ENCODE results near the gene NME4.

NME4 gene

DNA sequence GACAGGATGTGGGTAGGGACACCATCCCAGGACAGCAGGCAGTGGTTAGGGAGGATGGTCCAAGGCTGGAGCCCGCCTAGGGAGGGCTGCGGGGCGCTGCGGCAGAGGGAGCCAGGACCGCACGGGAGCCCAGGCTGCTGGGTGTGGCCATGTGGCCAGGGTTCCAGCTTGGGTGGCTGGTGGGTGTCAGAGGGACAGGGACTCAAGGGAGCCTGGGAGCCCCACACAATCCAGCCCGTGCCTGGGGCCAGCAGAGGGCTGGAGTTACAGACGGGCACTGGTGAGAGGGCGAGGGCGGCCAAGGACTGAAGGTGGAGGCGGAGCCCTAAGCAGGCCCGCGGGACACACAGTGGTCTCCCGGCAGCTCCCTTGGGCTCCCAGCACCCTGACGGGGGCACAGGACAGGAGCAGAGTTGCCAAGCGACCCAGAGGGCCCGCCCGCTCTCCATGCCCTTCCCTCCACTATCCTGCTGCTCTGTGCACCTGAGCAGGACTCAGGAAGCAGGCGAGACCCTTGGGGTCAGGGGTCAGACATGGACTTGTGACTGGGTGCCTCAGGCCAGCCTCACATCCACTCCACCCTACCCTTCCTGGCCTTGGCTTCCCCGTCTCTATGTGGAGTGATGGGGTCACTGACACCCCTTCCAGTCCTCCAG, 33.8 kb upstream of the NME4 start:
- no peak for DNase-seq (ENCODE audit: low read depth in 2 of 3, low spot score in 2 of 3)

DNA sequence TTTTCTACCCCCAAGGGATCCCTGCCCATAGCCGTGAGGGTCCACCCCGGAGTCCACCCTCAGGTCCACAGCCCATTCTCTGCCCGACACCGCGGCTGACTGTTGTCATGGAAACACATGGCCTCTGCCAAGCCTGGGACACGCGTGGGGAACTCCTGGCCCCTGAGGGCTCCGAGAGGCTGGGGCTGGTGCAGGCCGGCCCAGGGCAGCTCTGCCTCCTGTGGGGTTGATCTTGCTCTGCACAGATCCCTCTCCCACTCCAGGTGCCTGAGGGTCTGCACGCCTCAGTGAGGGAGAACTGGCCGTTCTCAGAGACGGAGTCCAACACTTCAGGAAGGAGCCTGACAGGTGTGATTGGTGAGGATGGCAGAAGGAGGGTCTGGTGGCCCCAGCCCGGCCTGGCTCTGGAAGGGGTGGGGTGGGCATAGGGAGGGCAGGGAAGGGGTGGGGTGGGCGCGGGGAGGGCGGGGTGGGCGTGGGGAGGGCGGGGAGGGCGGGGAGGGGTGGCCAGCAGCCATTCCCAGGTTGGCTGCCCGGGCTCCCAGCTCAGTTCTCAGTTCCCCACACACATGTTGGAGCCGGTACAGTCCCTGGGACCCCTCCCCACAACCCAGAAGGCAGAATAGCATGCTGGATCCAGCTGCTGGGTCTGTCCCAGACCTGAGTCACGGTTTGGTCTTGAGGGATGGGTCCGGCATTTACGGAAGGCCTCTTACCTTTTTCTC, 33.1 kb upstream of the NME4 start:
- no peak for DNase-seq (ENCODE audit: low read depth in 2 of 3, low spot score in 2 of 3)

DNA sequence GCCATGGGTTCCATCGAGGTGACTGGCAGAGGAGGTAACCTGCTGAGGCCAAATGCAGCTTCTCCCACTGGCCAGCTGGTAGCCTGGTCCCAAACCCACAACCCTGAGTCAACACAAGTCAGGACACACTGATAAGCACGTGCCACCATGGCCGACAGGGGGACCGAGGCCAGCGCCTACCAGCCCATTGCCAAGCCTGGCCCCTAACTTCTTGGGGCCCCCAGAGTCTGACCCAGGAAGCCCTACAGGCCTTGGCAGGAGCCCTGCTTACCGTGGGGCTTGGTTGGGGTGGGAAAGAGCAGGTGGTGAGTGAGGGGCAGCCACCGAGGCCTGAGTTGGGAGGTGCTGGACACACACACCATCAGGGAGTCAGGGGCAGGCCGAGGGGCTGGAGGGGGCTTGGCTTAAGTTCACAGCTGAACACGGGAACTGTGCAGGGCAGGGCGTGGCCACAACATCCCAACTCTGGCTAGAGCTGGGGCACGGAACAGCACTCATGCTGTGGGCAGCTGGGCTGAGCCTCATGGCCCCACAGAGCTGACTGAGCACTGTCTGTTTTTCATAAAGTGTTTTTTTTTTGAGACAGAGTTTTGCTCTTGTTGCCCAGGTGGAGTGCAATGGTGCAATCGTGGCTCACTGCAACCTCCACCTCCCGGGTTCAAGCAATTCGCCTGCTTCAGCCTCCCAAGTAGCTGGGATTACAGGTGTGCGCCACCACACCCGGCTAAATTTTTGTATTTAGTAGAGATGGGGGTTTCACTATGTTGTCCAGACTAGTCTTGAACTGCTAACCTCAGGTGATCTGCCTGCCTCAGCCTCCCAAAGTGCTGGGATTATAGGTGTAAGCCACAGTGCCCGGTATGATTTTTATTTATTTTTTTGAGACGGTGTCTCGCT, 32.2 kb upstream of the NME4 start:
- no peak for DNase-seq (ENCODE audit: low read depth in 2 of 3, low spot score in 2 of 3)

DNA sequence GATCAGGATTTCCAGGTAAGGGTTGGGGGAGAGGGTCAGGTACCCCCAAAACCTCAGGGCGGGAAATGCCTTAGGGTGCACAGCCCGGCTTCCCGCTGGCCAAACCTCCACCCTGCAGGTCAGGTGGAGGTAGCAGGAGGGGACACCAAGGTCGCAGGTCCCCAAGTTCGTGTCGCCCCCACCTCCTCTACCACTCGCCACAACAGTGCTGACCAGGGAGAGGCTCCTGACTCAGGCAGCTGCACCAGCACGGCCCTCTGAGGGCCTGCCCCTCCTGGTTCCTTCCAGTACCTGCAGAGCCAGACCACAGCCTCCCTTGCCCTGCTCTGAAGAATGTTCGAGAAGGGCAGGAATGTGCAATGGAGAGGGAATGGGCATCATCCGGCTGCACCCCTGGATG, 30.5 kb upstream of the NME4 start:
- DNase-seq (ENCODE audit: low read depth in 2 of 3, low spot score in 2 of 3), result no peak

DNA sequence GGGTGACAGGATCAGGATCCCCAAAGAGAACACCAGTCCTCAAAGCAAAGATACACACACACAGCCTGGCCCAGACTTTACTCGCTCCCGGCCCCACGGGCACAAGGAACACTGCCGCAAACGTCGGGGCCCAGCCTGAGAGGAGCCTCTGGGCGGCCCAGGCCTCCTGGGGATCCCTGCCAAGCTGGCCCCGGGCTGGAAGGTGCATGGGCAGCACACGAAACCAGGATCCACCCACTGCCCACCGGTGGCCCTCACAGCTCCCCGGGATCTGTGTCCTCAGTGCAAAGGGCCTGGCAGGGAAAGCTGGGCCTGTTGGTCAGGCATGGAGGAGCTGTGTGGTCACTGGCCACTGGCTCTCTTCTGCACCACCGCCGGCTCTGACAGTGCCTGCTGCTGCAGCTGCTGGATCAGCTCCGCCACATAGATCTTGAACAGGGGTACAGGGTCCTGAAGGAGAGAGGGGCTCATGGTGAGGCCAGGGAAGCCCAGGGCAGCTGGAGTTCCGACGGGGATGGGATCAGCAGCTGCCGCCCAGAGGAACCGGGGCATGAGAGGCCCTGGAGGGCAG, 29.6 kb upstream of the NME4 start:
- DNase-seq (ENCODE audit: low read depth in 2 of 3, low spot score in 2 of 3), result no peak

DNA sequence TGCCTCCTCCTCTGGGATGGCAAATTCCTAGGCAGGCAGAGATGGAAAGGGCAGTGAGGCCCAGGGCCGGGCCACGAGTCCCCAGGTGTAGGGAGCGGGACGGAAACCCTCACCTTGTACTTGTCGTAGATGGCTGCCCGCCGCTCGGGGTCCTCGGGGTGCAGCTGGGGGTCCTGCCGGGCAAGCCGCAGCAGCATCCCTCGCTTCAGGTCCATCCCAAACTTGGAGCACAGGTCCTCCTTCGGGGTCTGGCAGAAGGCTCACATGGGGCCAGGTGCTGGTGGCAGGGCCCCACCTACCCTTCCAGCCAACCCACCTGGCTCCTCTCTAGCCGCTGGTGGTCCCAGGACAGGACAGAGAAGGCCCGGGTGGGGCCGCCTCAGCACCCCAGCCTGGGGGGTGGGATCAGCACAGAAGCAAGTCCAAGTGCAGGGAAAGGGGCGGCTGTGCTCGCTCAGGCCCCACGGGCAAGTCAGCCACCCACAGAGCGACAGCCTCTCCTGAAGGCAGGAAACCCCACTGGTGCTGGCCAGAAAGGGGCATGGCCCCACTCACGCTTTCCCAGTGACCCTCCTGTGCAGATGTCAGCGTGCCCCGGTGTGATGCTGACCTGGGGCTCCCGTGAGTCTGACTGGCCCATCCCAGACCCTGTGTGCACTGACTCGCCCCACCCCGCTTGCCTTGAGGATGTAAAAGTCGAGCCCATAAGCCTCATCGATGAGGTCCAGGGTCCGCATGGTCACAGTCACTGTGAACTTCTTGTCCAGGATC, 28.4 kb upstream of the NME4 start:
- no peak for DNase-seq (ENCODE audit: low read depth in 2 of 3, low spot score in 2 of 3)

DNA sequence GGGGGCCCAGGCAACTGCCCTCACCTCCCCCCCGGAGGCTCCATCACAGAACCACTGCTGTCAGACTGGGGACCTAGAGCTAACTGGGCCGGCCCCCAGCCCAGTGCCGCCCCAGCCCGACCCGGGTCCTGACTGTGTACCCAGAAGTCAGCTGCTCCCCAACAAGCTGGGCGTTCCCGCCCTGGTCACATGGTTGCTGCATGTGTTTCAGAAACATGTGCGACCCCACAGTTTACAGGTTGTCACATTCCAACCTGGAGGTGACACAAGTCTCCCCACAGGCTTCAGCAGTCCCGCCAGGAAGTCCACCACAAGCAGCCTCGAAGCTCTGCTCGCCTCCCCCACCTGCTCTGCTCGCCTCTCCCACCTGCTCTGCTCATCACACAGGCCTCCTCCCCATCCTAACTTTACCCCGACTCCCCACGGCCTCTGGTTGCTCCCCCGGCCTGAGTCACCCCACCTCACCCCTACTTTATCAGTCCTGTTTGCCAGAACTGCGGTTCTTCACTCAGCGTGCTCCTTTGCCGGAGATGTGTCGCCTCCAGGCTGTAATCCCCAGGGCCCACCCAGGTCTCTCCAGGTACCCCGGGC, 27.6 kb upstream of the NME4 start:
- DNase-seq (ENCODE audit: low read depth in 2 of 3, low spot score in 2 of 3), result no peak

DNA sequence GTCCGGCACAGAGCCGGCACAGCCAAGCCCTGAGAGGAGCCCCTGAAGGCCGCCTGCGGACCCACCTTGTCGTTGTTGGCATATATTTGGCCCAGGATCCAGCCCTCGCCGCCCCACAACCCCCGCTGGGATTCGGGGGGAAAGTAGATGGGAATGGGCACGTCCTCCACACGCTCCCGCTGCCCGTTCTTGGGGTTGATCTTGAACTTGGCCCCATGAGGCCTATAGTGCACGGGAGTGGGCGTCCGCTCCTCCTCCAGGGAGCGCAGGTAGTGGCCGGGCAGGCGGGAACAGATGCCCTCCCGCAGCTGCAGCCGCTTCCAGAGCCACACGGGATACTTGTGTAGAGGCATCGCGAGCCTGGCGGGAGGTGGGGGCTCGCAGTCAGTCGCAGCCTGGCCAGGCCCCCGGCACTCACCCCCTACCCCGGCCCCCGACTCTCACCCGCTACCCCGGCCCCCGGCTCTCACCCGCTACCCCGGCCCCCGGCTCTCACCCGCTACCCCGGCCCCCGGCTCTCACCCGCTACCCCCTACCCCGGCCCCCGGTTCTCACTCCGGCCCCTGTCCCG, 27.0 kb upstream of the NME4 start:
- no peak for DNase-seq (ENCODE audit: low read depth in 2 of 3, low spot score in 2 of 3)

DNA sequence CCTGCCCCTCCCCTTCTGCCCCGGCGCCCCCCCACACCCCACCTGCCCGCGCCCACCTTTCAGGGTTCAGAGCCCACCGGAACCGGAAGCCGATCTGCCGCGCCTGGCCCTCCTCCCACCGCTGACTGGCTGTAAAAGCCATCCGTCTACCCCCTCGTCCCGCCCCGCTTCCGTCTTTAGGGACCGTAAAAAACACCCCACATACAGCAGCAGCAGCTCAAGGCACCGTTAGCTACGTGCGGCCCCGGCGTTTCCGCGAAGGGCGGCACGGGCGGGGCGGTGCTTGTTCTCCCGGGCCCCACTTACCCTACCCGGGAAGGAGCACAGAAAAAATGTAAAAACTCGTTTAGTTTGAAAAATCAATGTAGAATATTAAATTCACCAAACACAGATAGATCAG, 26.6 kb upstream of the NME4 start, which contains the start of gene MRPL28:
Gene MRPL28 (minus strand): TSS at position 96 of the 400 bp plus-strand sequence. CDS start 320 bp downstream, outside the sequence.
- peak; percentile 83 to 86 (median 83) for DNase-seq (ENCODE audit: low read depth in 2 of 3, low spot score in 2 of 3)

DNA sequence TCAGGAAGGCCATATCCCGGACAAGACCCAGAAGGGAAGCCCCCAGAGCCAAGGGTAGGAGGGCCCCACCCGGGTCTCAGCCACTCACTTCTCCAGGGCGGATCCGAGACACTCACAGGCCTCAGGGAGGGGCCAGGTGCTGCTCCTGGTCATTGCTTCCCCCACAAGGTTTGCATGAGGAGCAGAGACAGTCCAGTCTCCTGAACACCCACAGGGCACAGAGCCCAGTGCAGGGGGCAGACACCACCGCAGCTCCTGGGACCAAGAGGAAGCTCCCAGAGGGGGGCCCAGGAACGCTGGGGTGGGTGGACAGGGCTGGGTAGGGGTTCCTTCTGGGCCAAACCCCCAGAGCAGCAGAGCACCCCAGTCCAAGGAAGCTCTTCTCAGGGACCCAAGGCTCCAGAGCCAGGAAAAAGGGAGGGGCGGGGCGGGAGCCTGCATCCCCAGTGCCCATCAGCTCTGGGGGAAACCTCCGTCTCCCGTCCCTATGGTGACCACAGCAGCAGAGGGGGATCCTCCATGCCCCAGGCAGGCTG, 26.0 kb upstream of the NME4 start:
- no peak for DNase-seq (ENCODE audit: low read depth in 2 of 3, low spot score in 2 of 3)

DNA sequence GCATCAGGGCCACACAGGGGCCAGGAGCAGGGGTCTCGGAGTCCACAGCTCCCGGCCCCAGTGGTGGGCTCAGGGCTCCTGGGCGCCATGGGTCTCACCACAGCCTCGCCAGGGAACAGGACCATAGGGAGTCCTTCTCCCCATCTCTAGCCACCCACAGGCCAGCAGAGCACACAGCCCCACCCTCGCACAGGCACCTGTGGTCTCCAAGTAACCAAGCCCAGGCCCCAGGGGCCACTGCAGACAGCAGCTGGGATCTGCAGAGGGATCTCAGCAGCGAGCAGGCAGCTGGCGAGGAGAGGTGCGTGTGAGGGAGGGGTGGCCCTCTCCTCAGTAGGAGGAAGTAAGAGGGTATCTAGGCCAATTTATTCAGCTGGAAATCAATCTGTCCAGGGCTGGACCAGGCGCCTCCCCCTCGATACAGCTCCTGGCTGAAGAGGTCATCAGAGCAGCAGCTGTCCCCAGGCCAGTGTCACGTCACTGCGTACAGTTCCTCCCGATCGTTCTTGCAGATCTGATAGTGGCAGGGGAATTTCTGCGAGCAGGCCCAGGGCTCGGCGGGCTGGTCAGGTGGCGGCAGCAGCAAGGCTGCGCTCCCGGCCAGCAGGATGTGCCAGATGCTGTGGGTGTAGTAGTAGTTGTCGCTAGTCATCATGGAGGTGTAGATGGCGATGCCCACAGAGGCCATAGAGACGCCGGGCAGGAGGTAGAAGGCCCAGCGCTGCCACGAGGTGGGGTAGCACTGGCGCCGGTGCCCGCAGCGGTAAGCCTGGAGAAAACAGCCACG, 25.3 kb upstream of the NME4 start:
- DNase-seq (ENCODE audit: low read depth in 2 of 3, low spot score in 2 of 3), result no peak

DNA sequence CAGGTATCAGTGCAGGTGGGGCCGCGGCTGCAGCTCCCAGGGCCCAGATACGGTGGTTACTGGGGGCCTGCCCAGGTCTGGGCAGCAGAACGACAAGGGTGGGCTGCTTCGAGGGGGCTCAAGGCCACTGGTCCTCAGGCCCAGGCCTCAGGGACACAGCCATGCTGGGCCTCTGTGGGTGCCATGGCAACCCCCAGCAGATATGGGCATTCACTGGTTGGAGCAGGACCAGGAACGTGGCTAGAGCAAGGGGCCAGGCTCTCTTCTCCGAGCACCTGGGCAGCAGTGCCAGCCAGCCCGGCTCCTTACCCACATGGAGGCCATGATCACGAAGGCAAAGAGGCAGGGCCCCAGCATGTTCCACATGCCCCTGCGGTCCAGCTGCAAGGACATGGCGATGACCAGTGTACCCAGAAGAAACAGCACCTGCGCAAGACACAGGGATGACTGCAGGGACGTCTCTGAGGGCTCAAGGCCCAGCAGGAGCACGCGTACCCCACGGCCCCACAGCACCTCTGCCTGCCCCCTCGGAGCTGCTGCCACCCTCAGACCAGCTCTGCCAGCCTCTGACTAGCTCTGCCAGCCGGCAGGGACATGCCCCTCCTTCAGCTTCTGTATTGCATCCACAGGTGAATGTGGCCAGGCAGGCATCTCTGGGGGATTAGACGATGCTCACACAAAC, 24.6 kb upstream of the NME4 start:
- no peak for DNase-seq (ENCODE audit: low read depth in 2 of 3, low spot score in 2 of 3)

DNA sequence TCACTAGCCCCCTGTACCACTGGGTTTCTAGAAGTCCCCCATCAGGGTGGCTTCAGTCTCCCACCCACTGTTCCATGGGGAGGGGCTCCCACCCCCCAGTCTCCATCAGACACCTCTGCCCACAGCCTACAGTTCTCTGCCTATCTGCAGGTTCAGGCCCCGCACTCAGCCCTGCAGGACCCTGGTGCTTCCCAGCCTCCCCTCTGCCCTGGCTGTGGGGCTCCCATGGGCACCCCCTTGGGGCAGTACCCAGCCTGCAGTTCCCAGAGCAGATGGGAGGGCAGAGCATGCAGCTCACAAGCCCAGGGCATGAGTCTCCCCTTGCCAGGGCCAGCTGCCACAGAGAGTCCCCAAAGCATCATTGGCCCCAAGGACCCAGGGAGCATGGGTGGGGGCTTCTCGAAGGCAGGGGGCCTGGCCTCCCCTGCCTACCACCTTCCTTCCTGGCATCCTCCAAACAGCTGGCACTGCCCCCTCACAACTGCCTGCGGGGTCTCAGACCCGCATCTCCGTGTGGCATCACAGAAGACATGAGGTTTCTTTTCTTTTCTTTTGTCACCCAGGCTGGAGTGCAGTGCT, 23.9 kb upstream of the NME4 start:
- no peak for DNase-seq (ENCODE audit: low read depth in 2 of 3, low spot score in 2 of 3)

DNA sequence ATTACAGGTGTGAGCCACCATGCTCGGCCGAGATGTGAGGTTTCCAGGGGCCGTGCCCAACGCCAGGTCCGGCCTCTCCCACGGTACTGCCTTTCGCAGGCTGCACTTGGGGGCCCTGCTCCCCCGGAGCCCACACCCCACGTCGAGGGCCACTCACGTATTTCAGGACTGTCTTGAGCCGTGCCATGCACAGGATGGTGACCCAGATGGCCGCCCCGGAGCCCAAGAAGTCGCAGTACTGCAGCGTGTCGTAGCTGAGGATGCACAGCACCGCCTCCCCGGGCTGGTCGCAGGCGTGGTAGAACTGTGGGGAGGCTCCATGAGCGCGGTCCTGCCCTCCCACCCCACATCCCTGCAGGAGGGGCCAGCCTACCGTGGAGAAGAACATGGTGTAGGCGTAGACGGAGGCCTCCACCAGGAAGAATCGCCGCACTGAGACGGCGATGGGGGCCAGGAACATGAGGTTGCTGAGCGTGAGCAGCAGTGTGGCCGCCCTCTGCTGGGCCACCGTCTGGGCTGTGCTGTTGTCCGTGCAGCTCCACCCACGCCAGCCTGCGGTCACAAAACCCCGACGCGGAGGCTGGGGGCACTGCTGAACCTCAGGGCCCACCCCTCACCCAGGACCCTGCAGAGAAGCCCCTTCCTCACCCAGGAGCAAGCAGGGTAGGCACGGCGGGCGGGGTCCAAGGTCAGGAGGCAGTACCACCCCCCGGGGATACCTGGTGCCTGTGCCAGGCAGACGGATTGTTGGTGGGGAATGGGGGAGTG, 23.0 kb upstream of the NME4 start:
- no peak for DNase-seq (ENCODE audit: low read depth in 2 of 3, low spot score in 2 of 3)

DNA sequence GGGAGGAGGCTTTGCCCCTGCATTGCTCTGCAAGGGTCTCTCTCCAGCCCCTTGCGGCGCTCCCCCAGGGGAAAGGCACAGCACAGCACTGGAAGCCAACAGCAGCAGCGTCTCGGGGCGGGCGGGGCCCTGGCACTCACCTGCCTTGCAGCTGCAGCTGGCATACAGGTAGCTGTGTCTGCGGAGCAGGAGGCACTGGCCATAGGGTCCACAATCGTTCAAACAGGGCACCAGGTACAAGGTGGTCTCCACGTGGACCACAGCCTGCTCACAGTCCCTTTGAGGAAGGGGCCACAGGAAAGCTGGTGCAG, 22.4 kb upstream of the NME4 start:
- no peak for DNase-seq (ENCODE audit: low read depth in 2 of 3, low spot score in 2 of 3)

DNA sequence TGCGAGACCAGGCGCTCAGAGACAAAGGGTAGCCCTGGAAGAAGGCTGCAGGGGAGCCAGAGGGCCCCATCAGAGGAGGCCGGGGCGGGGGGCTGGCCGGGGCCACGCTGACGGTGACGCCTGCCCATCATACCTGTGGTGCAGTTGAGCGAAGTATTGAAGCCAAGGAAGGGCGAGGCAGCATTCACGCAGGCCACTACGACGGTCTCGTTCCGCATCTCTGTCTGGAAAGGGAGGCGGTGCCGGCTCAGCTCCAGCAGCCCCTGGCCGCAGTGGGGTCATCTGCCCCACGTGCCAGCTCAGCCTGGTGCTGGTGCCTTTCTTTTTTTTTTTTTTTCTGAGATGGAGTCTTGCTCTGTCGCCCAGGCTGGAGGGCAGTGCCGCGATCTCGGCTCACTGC, 21.8 kb upstream of the NME4 start:
- no peak for DNase-seq (ENCODE audit: low read depth in 2 of 3, low spot score in 2 of 3)

All from activated CD8-positive, alpha-beta memory T cell treated with anti-CD3 and anti-CD28 coated beads for 48 hours (primary cell).